ELR (cell line): Measurements from ENCODE around the gene ATG7.
"Not testable (repeated sequence)": the region's sequence is repeated elsewhere in the genome, so short reads cannot be mapped to it uniquely, and the experiment has no call there.

Experiments
- DNase-seq: peaks from one replicate; pipeline ENCODE4 v3.0.0-alpha.2; 2015; ENCODE audit warnings: low read depth

The ATG7 gene

GRCh38 chr3:11297126-11297525 is 24.9 kb downstream of the ATG7 start:
- DNase-seq = no peak

GRCh38 chr3:11300970-11301369 is 28.8 kb downstream of the ATG7 start:
- DNase-seq = peak; percentile 24

- DNase-seq = no peak
Observed at GRCh38 chr3:11302444-11302843, 30.2 kb downstream of the ATG7 start.

GRCh38 chr3:11304175-11304574 is 32.0 kb downstream of the ATG7 start:
- no peak for DNase-seq

GRCh38 chr3:11305509-11305908 is 33.3 kb downstream of the ATG7 start:
- DNase-seq = peak; percentile 29

GRCh38 chr3:11306817-11307589 is 34.8 kb downstream of the ATG7 start:
- DNase-seq = peak; percentile 20

- DNase-seq = no peak
Observed at GRCh38 chr3:11307830-11308432, 35.7 kb downstream of the ATG7 start.

GRCh38 chr3:11310258-11310657 is 38.1 kb downstream of the ATG7 start:
- DNase-seq = no peak

GRCh38 chr3:11312166-11312565 is 40.0 kb downstream of the ATG7 start:
- DNase-seq = no peak

- DNase-seq = no peak
Observed at GRCh38 chr3:11317300-11317699, 45.1 kb downstream of the ATG7 start.

GRCh38 chr3:11322931-11323330 is 50.7 kb downstream of the ATG7 start:
- no peak for DNase-seq

GRCh38 chr3:11323813-11324212 is 51.6 kb downstream of the ATG7 start:
- no peak for DNase-seq

- DNase-seq = no peak
Observed at GRCh38 chr3:11327619-11328018, 55.4 kb downstream of the ATG7 start.

- DNase-seq = peak; percentile 47
Observed at GRCh38 chr3:11328196-11328945, 56.2 kb downstream of the ATG7 start.

- no peak for DNase-seq
Observed at GRCh38 chr3:11329777-11330176, 57.6 kb downstream of the ATG7 start.

GRCh38 chr3:11331101-11331500 is 58.9 kb downstream of the ATG7 start:
- DNase-seq = peak; percentile 58

GRCh38 chr3:11335056-11335608 is 62.9 kb downstream of the ATG7 start:
- DNase-seq = peak; percentile 81

- no peak for DNase-seq
Observed at GRCh38 chr3:11339541-11339940, 67.3 kb downstream of the ATG7 start.

- no peak for DNase-seq
Observed at GRCh38 chr3:11346416-11346815, 74.2 kb downstream of the ATG7 start.

- DNase-seq = not testable (repeated sequence)
Observed at GRCh38 chr3:11348877-11349276, 76.7 kb downstream of the ATG7 start.

GRCh38 chr3:11349446-11349845 is 77.2 kb downstream of the ATG7 start:
- DNase-seq = peak; percentile 48

- DNase-seq = peak; percentile 60
Observed at GRCh38 chr3:11350374-11350773, 78.2 kb downstream of the ATG7 start.

- no peak for DNase-seq
Observed at GRCh38 chr3:11351451-11351850, 79.3 kb downstream of the ATG7 start.
